CD4-positive, alpha-beta T cell treated with Interferon alpha-2 for 1 hour (primary cell): Measurements from ENCODE around the gene AEN.

ENCODE experiments used
- DNase-seq, 2 donors: peaks; one replicate each; pipeline ENCODE4 v3.0.0-alpha.2; 2020 to 2022

Gene AEN

DNA sequence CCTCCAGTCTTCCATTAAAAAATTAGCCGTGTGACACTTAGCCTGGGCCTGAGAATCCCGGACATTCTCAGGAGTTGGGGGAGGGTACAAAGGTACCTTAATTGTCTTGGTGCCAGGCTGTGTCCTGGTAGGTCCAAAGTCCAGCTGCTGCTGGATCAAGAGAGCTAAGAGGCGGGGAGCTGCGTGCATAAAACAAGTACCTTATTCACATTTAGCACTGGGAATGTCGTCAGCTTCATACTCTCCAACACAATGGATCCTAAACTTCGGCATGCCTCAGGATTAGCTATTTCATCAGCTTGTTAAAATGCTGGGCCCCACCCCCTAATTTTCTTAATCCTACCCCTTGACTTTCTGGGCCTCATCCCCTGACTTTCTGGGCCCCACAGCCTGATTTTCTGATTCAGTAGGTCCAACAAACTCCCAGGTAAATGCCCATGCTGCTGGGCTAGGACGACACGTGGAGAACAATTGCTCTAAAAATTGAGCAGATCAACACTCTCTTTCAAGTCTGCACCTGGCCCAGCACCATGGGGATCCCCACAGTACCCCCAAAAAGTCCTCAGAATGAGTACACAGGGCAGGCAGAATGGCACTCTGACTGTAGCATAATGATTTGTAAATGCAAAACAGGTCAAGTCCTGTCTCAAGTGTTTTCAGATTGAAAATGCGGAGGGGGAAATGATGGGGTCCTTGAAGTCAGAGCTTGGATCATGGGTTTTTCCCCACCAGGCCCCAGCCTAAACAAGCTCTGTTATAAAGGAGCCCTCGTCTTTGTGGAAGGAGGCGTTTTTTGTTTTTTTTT lies 5.6 kb upstream of the AEN start:
- DNase-seq: no peak

- no peak for DNase-seq
These were observed 4.9 kb upstream of the AEN start for GRCh38 chr15:88616240-88616639.

GRCh38 chr15:88617031-88617722 lies 4.0 kb upstream of the AEN start:
- DNase-seq: no peak

- DNase-seq: no peak
These were observed 3.4 kb upstream of the AEN start for GRCh38 chr15:88617790-88618189.

- no peak for DNase-seq
These were observed 2.5 kb upstream of the AEN start for GRCh38 chr15:88618686-88619085.

DNA sequence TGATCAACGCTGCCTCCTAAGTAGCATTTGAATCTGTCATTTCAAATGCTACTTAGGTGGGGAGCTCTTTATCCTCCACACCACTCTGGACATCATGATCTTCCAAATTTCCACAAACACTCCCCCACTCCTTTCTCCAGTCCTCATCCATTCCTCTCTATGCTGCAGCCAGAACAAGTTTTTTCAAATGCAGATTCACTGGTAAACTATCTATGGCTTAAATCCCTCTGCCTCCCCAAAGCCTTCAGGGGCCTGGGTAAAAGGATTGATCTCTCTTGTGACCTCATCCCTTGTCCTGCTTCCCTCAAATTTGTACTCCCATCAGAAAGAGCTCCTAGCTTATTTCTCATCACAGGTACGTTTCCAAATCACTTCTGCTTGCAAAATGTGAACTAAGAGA lies 1.3 kb upstream of the AEN start:
- DNase-seq: no peak

DNA sequence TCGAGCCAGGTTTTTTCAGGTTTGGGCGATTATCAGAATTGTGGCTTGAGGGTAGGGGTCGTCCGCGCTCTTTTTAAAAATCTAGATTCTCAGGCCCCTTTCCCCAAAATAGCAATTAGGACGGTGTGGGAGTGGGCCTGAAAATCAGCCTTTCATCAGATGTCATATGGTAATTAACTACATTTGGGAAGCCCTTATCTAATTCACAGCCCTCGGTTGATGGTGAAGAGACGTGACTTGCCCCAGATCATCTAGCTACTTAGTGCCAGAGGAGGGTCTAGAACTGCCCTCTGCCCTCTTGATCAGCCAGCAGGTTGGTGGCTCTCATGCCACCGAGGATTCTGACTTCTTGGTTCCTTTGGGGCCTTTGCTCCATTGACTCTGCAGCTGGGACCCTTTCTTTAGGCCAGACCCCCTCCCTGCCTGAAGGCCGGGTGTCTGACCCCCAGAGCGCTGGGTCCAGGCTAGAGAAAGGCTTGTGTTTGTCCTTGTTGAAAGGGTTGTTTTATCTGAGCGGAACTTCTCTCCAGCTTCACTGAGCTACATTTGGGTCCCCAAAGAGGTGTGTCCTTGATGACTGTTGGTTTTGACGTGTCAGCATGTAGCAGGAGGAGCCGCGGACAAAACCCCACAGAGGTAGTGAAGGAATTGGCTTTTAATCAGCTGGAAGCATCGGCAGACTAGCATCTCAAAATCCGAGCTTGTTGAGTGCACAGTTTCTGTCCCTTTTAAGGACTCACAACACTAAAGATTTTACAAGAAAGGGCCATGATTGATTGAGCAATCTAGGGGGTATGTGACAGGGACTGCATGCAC lies 857 bp downstream of the AEN start:
- DNase-seq: peak; percentile 75 to 85

- no peak for DNase-seq
These were observed 1.4 kb downstream of the AEN start for GRCh38 chr15:88622605-88622975.

DNA sequence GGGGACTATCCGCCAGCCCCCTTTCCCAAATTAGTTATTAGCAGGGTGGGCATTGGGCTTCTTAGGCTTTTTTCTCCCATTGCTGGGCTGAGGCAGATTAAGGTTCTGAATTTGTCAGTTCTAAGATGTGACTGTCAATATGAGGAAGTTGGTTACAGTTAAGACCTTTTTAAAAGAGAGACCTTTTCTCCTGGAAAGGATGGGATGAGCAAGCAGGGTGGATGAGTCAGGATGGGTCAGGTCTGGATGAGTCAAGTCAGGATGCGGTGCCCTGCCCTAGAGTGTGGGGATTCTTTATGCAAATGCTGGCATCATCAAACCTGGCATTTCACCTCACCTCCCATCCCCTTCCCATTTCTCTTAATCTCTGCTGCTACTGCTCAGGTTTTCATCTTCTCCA lies 1.9 kb downstream of the AEN start:
- DNase-seq: peak in 1 of 2 donors; percentile 61

DNA sequence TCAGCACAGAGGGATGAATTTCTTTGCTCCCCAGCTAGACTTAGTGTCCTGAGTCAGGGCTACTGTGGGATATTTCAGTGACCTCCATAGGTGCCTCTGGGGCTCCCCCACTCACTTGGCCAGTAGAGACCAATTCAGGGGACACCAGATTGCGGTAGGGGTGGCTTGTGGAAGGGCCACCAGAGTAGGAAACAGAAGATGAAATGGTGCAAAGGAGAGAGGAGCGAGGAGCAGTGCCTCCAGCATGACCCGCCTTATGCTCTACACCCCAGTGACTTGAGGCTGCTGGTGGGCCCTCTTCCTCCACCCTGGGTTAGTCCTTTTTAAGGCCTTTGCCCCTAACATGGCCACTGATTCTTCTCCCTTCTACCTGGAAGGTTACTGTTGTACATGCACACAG lies 2.5 kb downstream of the AEN start:
- no peak for DNase-seq

- DNase-seq: peak; percentile 65 to 84
These were observed 3.2 kb downstream of the AEN start for GRCh38 chr15:88624156-88624970.

DNA sequence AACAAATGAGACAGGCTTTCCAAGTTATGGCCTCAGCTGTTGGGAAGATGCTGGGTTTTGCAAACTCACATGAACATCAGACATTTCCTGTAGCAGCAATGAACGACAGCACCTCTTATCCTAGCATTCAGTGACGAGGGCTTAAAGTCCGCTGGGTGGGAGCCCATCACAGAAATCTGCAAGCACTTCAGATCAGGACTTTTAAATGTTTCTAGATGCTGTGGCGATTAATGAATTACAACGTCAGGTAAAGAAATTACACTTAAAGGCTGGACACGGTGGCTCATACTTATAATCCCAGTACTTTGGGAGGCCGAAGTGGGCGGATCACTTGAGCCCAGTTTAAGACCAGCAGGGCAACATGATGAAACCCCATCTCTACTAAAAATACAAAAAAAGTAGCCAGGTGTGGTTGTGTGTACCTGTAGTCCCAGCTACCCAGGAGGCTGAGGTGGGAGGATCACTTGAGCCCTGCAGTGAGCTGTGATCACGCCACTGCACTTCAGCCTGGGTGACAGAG lies 3.9 kb downstream of the AEN start:
- no peak for DNase-seq

GRCh38 chr15:88625943-88626741 lies 5.0 kb downstream of the AEN start:
- DNase-seq: no peak

DNA sequence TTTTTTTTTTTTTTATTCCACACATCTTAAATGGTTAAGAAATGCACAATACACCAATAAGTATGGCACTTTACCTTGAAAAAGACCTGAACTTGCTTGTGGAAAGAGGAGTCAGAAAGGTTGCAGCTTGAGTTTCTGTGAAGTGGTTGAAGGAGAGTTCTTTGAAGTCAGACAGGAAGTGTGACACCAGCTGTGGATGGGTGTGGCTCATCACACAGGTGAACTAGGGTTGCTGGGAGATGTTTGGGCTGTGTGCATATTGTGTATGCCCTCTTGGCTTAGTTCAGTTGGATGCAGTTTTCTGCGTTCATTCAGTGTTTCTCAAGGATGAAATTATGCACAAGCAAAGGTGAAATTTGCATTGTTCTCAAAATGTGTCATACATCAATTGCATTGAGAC lies 6.3 kb downstream of the AEN start:
- DNase-seq: peak; percentile 89 to 92

- DNase-seq: no peak
These were observed 7.0 kb downstream of the AEN start for GRCh38 chr15:88628018-88628654.

- DNase-seq: no peak
These were observed 7.9 kb downstream of the AEN start for GRCh38 chr15:88629071-88629470.

DNA sequence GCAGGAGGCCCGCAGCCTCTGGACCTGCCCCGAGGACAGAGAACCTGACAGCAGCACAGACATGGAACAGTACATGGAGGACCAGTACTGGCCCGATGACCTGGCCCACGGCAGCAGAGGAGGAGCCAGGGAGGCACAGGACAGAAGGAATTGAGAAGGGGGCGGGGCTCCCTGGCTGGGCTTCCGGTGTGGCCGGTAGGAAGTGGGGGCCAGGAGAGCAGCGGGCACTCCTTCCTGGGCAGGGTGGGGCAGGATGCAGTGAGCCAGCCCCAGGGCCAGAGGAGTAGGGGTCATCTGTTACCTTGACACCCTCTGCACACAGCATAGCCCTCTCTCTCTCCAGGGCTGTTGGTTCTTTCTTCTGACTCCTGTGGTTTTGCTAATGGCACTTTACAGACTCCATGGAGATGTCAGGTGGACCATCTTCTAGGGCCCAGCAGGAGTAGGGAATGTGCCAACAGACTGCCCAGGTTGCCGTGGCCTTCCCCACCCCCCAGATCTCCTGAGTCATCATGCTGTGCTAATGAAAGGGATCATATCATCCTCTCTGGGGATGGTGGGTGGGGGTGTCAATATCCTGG lies 9.1 kb downstream of the AEN start:
- peak in 1 of 2 donors; percentile 50 for DNase-seq

GRCh38 chr15:88630798-88631463 lies 9.8 kb downstream of the AEN start:
- DNase-seq: no peak

GRCh38 chr15:88631464-88632028 lies 10.4 kb downstream of the AEN start:
- DNase-seq: no peak

- DNase-seq: peak in 1 of 2 donors; percentile 22
These were observed 11.7 kb downstream of the AEN start for GRCh38 chr15:88632797-88633196.
